ENCODE results near the gene CCDC152.

DNA sequence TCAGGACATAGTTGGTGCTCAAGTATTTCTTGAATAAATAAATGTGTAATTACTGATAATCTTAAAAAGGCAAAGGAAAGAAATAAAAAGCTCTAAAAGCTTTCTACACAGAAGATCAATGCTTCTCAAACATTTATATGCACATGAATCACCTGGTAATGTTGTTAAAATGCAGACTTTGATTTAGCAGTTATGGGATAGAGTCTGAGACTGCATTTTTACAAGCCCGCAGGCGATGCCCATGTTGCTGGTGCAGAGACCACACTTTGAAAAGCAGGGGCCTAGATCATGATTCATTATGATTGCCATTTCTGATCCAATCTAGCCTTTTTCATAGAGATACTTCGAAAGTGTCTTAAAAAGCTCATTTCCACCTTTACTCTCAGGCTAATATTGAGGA, 3.5 kb upstream of the CCDC152 start:
- TF ChIP-seq, protein P1, sequence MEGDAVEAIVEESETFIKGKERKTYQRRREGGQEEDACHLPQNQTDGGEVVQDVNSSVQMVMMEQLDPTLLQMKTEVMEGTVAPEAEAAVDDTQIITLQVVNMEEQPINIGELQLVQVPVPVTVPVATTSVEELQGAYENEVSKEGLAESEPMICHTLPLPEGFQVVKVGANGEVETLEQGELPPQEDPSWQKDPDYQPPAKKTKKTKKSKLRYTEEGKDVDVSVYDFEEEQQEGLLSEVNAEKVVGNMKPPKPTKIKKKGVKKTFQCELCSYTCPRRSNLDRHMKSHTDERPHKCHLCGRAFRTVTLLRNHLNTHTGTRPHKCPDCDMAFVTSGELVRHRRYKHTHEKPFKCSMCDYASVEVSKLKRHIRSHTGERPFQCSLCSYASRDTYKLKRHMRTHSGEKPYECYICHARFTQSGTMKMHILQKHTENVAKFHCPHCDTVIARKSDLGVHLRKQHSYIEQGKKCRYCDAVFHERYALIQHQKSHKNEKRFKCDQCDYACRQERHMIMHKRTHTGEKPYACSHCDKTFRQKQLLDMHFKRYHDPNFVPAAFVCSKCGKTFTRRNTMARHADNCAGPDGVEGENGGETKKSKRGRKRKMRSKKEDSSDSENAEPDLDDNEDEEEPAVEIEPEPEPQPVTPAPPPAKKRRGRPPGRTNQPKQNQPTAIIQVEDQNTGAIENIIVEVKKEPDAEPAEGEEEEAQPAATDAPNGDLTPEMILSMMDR (conservative IDR thresholded peaks at IDR 0.05): no peak
- TF ChIP-seq ZFX (IDR thresholded peaks at IDR 0.05): no peak

Measured in C4-2B (cell line).